ENCODE data around the gene MAPKAP1.

Gene MAPKAP1

GRCh38 chr9:125447202-125447802, 259.7 kb downstream of the MAPKAP1 start:
- DNase-seq (ENCODE audit: low spot score) = no peak

- DNase-seq (ENCODE audit: low spot score) = no peak
These were observed 260.4 kb downstream of the MAPKAP1 start for GRCh38 chr9:125446561-125447094.

- DNase-seq (ENCODE audit: low spot score) = no peak
These were observed 262.0 kb downstream of the MAPKAP1 start for GRCh38 chr9:125444956-125445506.

- no peak for DNase-seq (ENCODE audit: low spot score)
These were observed 262.8 kb downstream of the MAPKAP1 start for GRCh38 chr9:125444166-125444565.

- DNase-seq (ENCODE audit: low spot score) = no peak
These were observed 263.6 kb downstream of the MAPKAP1 start for GRCh38 chr9:125443367-125443766.

GRCh38 chr9:125442452-125442851, 264.6 kb downstream of the MAPKAP1 start:
- no peak for DNase-seq (ENCODE audit: low spot score)

GRCh38 chr9:125440411-125440810, 266.6 kb downstream of the MAPKAP1 start:
- no peak for DNase-seq (ENCODE audit: low spot score)

- no peak for DNase-seq (ENCODE audit: low spot score)
These were observed 267.4 kb downstream of the MAPKAP1 start for GRCh38 chr9:125439434-125440272.

- no peak for DNase-seq (ENCODE audit: low spot score)
These were observed 268.2 kb downstream of the MAPKAP1 start for GRCh38 chr9:125438506-125439433.

- no peak for DNase-seq (ENCODE audit: low spot score)
These were observed 269.2 kb downstream of the MAPKAP1 start for GRCh38 chr9:125437771-125438221.

GRCh38 chr9:125436613-125437443, 270.2 kb downstream of the MAPKAP1 start:
- no peak for DNase-seq (ENCODE audit: low spot score)

- no peak for DNase-seq (ENCODE audit: low spot score)
These were observed 271.0 kb downstream of the MAPKAP1 start for GRCh38 chr9:125435776-125436612.

GRCh38 chr9:125434986-125435775, 271.8 kb downstream of the MAPKAP1 start:
- DNase-seq (ENCODE audit: low spot score) = no peak

- DNase-seq (ENCODE audit: low spot score) = no peak
These were observed 273.5 kb downstream of the MAPKAP1 start for GRCh38 chr9:125433461-125434011.

- DNase-seq (ENCODE audit: low spot score) = no peak
These were observed 274.2 kb downstream of the MAPKAP1 start for GRCh38 chr9:125432715-125433385.

- no peak for DNase-seq (ENCODE audit: low spot score)
These were observed 275.2 kb downstream of the MAPKAP1 start for GRCh38 chr9:125431741-125432271.

GRCh38 chr9:125431012-125431305, 276.0 kb downstream of the MAPKAP1 start:
- DNase-seq (ENCODE audit: low spot score) = no peak
